HepG2 (cell line): ENCODE measurements around the gene PCYT2. TPM values are rescaled to one million over a fixed set of nuclear protein-coding genes. Genes with fewer than 3 reads are reported as not detected.

ENCODE experiments used
- ATAD3A ChIP-seq: sonication (generic); formaldehyde crosslinking; IDR thresholded peaks from 2 replicates; pipeline ENCODE4 v1.4.0; 2020; ENCODE audit warnings: missing genetic modification reagents
- CBX2 ChIP-seq, 2 experiments: fragments of 200-600 bp in 1 of 2; sonication (generic); formaldehyde crosslinking in 1 of 2; IDR thresholded peaks; 2 replicates each; pipeline versions ENCODE4 v1.7.0 to v1.8.1; 2018 to 2022; ENCODE audit warnings: low read depth in 2 of 2, low read length in 1 of 2, mild to moderate bottlenecking in 1 of 2, missing genetic modification reagents in 1 of 2
- DR1 ChIP-seq: sonication (generic); formaldehyde crosslinking; IDR thresholded peaks from 2 replicates; pipeline ENCODE4 v1.8.0; 2021; ENCODE audit warnings: mild to moderate bottlenecking, missing genetic modification reagents, inconsistent platforms
- HOXA7 ChIP-seq: sonication (generic); formaldehyde crosslinking; IDR thresholded peaks from 2 replicates; pipeline ENCODE4 v1.8.1; 2022; ENCODE audit warnings: mild to moderate bottlenecking, missing genetic modification reagents, moderate library complexity
- HOXA9 ChIP-seq: sonication (generic); formaldehyde crosslinking; IDR thresholded peaks from 2 replicates; pipeline ENCODE4 v1.8.1; 2022; ENCODE audit warnings: missing genetic modification reagents, mild to moderate bottlenecking, moderate library complexity, borderline replicate concordance
- KLF16 ChIP-seq, 2 experiments: sonication (generic) in 1 of 2; formaldehyde crosslinking in 1 of 2; IDR thresholded peaks; 2 replicates each; pipeline versions ENCODE4 v1.6.1 to v1.8.0; 2016 to 2023; ENCODE audit warnings: missing genetic modification reagents in 2 of 2, missing compliant biosample characterization in 1 of 2
- MTA3 ChIP-seq: sonication (generic); formaldehyde crosslinking; IDR thresholded peaks from 2 replicates; pipeline ENCODE4 v1.4.0; 2020; ENCODE audit warnings: missing genetic modification reagents
- PHF8 ChIP-seq: sonication (generic); formaldehyde crosslinking; IDR thresholded peaks from 2 replicates; pipeline ENCODE4 v1.5.0; 2020; ENCODE audit warnings: missing genetic modification reagents
- SP1 ChIP-seq, 2 experiments: fragments of 450-650 bp in 1 of 2; sonication (generic) in 1 of 2; formaldehyde crosslinking in 1 of 2; IDR thresholded peaks; 2 replicates each; pipeline versions ENCODE4 v1.4.0 to v1.6.1; 2016 to 2020; ENCODE audit warnings: missing genetic modification reagents in 1 of 2
- ZBTB40 ChIP-seq, 2 experiments: fragments of 450-650 bp in 1 of 2; sonication (generic) in 1 of 2; formaldehyde crosslinking in 1 of 2; IDR thresholded peaks; 2 replicates each; pipeline versions ENCODE4 v1.6.1 to v1.8.0; 2016 to 2022; ENCODE audit warnings: antibody characterized with exemption in 1 of 2, mild to moderate bottlenecking in 1 of 2, missing genetic modification reagents in 1 of 2
- ZNF335 ChIP-seq: sonication (generic); formaldehyde crosslinking; IDR thresholded peaks from 2 replicates; pipeline ENCODE4 v1.4.0; 2020; ENCODE audit warnings: missing genetic modification reagents
- ZNF382 ChIP-seq: sonication (generic); formaldehyde crosslinking; IDR thresholded peaks from 2 replicates; pipeline ENCODE4 v1.5.0; 2020; ENCODE audit warnings: missing genetic modification reagents, mild to moderate bottlenecking, borderline replicate concordance
- ZUFSP ChIP-seq: sonication (generic); formaldehyde crosslinking; IDR thresholded peaks from 2 replicates; pipeline ENCODE4 v1.9.0; 2021; ENCODE audit warnings: missing genetic modification reagents, mild to moderate bottlenecking, borderline replicate concordance
- polyA plus RNA-seq, 8 experiments: library from polyadenylated mRNA; depleted of rRNA in 3 of 8; stranded (reverse) in 7 of 8; unstranded in 1 of 8; fragments of >200 nt; fragmentation: Illumina TruSeq in 4 of 8; extraction: Trizol in 4 of 8; gene quantifications; 2 replicates each; pipeline versions ENCODE4 v1.2.1 to v1.2.3, GENCODE V29; 2011 to 2016; ENCODE audit warnings: low read depth in 4 of 8, missing spikeins in 1 of 8, mixed read lengths in 1 of 8; ENCODE audit not compliant: insufficient read depth in 1 of 8
- total RNA-seq, 5 experiments: library from RNA; depleted of rRNA; stranded (reverse); fragments of >200 nt; fragmentation: Illumina TruSeq; extraction: Trizol; gene quantifications; 2 replicates each; pipeline ENCODE4 v1.2.3, GENCODE V29; 2016; ENCODE audit warnings: low read depth in 1 of 5
- TF ChIP-seq, protein P1 (sequence below): sonication (generic); formaldehyde crosslinking; IDR thresholded peaks from 2 replicates; pipeline ENCODE4 v1.5.0; 2020; ENCODE audit warnings: mild to moderate bottlenecking, missing genetic modification reagents

PCYT2 gene
- total and polyA plus RNA-seq, 2 of the 13 experiments (the other 11 are each of a cell fraction or from before 2014, with no cell fraction given) = 147 to 297 TPM

GRCh38 chr17:81928544-81929252 is 17.5 kb upstream of the PCYT2 start (continued):
- no peak for TF ChIP-seq ZUFSP
- no peak for TF ChIP-seq SP1 (IDR thresholded peaks at IDR 0.05)
- no peak for TF ChIP-seq SP1 (CRISPR knock-in tag; IDR thresholded peaks at IDR 0.05)
- TF ChIP-seq ZNF335 (CRISPR knock-in tag) = 0 out of 2 replicates have a peak, but pooled peaks have one; percentile 21
- TF ChIP-seq MTA3 = no peak
- no peak for TF ChIP-seq KLF16 (CRISPR knock-in tag; IDR thresholded peaks at IDR 0.05)
- no peak for TF ChIP-seq HOXA9
- TF ChIP-seq CBX2 (IDR thresholded peaks at IDR 0.05; ENCODE audit: low read depth, low read length) = no peak
- TF ChIP-seq CBX2 (CRISPR knock-in tag; IDR thresholded peaks at IDR 0.05; ENCODE audit: low read depth) = no peak
- no peak for TF ChIP-seq HOXA7 (CRISPR knock-in tag)
- no peak for TF ChIP-seq DR1 (CRISPR knock-in tag)
- TF ChIP-seq ATAD3A (CRISPR knock-in tag) = 0 out of 2 replicates have a peak, but pooled peaks have one; percentile 14
- 0 out of 2 replicates have a peak, but pooled peaks have one; percentile 37 for TF ChIP-seq PHF8
- TF ChIP-seq ZBTB40 (IDR thresholded peaks at IDR 0.05) = no peak
- TF ChIP-seq ZBTB40 (CRISPR knock-in tag; IDR thresholded peaks at IDR 0.05) = peak; percentile 38; the same call in 1 of the 2 replicates
- TF ChIP-seq, protein P1, sequence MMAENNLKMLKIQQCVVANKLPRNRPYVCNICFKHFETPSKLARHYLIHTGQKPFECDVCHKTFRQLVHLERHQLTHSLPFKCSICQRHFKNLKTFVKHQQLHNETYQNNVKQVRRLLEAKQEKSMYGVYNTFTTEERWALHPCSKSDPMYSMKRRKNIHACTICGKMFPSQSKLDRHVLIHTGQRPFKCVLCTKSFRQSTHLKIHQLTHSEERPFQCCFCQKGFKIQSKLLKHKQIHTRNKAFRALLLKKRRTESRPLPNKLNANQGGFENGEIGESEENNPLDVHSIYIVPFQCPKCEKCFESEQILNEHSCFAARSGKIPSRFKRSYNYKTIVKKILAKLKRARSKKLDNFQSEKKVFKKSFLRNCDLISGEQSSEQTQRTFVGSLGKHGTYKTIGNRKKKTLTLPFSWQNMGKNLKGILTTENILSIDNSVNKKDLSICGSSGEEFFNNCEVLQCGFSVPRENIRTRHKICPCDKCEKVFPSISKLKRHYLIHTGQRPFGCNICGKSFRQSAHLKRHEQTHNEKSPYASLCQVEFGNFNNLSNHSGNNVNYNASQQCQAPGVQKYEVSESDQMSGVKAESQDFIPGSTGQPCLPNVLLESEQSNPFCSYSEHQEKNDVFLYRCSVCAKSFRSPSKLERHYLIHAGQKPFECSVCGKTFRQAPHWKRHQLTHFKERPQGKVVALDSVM (CRISPR knock-in tag) = no peak
- TF ChIP-seq ZNF382 (CRISPR knock-in tag) = no peak
